H9 (cell line): ENCODE measurements around the gene CSMD2. TPM values are rescaled to one million over a fixed set of nuclear protein-coding genes. Genes with fewer than 3 reads are reported as not detected.

ENCODE experiments used
- DNase-seq: peaks from one replicate; pipeline ENCODE4 v3.0.0-alpha.2; 2017
- H2AFZ ChIP-seq: one replicate; pipeline ENCODE4 v1.6.1; 2013; ENCODE audit warnings: mild to moderate bottlenecking, low read length, control low read depth, moderate library complexity
- H2AK5ac ChIP-seq: 2 replicates; pipeline ENCODE4 v1.6.1; 2013; ENCODE audit warnings: low read length, control low read depth, mixed read lengths; ENCODE audit not compliant: insufficient read length
- H2BK120ac ChIP-seq: one replicate; pipeline ENCODE4 v1.6.1; 2013; ENCODE audit warnings: low read depth, mild to moderate bottlenecking, low read length, control low read depth, inconsistent platforms; ENCODE audit not compliant: poor library complexity, severe bottlenecking
- H2BK12ac ChIP-seq: 2 replicates; pipeline ENCODE4 v1.6.1; 2013; ENCODE audit warnings: low read length, control low read depth, mixed read lengths, low read depth; ENCODE audit not compliant: insufficient read length
- H2BK15ac ChIP-seq: 2 replicates; pipeline ENCODE4 v1.6.1; 2013; ENCODE audit warnings: low read depth, low read length, control low read depth
- H2BK20ac ChIP-seq: one replicate; pipeline ENCODE4 v1.6.1; 2013; ENCODE audit warnings: low read depth, mild to moderate bottlenecking, low read length, control low read depth, inconsistent platforms; ENCODE audit not compliant: poor library complexity, severe bottlenecking
- H2BK5ac ChIP-seq: 2 replicates; pipeline ENCODE4 v1.6.1; 2013; ENCODE audit warnings: low read length, control low read depth, mixed read lengths; ENCODE audit not compliant: insufficient read length
- H3K14ac ChIP-seq: 2 replicates; pipeline ENCODE4 v1.6.1; 2013; ENCODE audit warnings: low read length, control low read depth; ENCODE audit not compliant: insufficient read depth
- H3K18ac ChIP-seq: 2 replicates; pipeline ENCODE4 v1.6.1; 2013; ENCODE audit warnings: low read depth, mild to moderate bottlenecking, mixed read lengths, low read length, control low read depth; ENCODE audit not compliant: insufficient read length
- H3K23ac ChIP-seq: 2 replicates; pipeline ENCODE4 v1.6.1; 2013; ENCODE audit warnings: low read length, control low read depth, mixed read lengths, low read depth; ENCODE audit not compliant: insufficient read length
- H3K23me2 ChIP-seq: 2 replicates; pipeline ENCODE4 v1.6.1; 2013; ENCODE audit warnings: low read depth, mild to moderate bottlenecking, mixed read lengths, low read length, control low read depth; ENCODE audit not compliant: insufficient read length, poor library complexity, severe bottlenecking
- H3K27ac ChIP-seq: 2 replicates; pipeline ENCODE4 v1.5.1; 2013; ENCODE audit warnings: low read length, control low read depth, mixed read lengths, low read depth; ENCODE audit not compliant: insufficient read length
- H3K27me3 ChIP-seq: 2 replicates; pipeline ENCODE4 v1.6.1; 2013; ENCODE audit warnings: low read length, control low read depth, inconsistent platforms; ENCODE audit not compliant: insufficient read depth
- H3K4ac ChIP-seq: 2 replicates; pipeline ENCODE4 v1.6.1; 2013; ENCODE audit warnings: low read depth, mild to moderate bottlenecking, control low read depth, inconsistent platforms, low read length, moderate library complexity
- H3K4me1 ChIP-seq: 2 replicates; pipeline ENCODE4 v1.6.1; 2013; ENCODE audit warnings: low read length, control low read depth, inconsistent platforms; ENCODE audit not compliant: insufficient read depth
- H3K4me2 ChIP-seq: 2 replicates; pipeline ENCODE4 v1.6.1; 2013; ENCODE audit warnings: low read length, control low read depth, mixed read lengths; ENCODE audit not compliant: insufficient read length, insufficient read depth
- H3K56ac ChIP-seq: 2 replicates; pipeline ENCODE4 v1.6.1; 2013; ENCODE audit warnings: low read depth, mild to moderate bottlenecking, mixed read lengths, low read length, control low read depth; ENCODE audit not compliant: insufficient read length
- H3K79me1 ChIP-seq: 2 replicates; pipeline ENCODE4 v1.6.1; 2013; ENCODE audit warnings: low read depth, mild to moderate bottlenecking, moderate library complexity, low read length, control low read depth, inconsistent platforms; ENCODE audit not compliant: insufficient read depth, poor library complexity, severe bottlenecking
- H3K79me2 ChIP-seq: 2 replicates; pipeline ENCODE4 v1.6.1; 2013; ENCODE audit warnings: low read length, control low read depth, inconsistent platforms; ENCODE audit not compliant: insufficient read depth
- H3K9ac ChIP-seq: 2 replicates; pipeline ENCODE4 v1.6.1; 2013; ENCODE audit warnings: low read length, control low read depth, mixed read lengths; ENCODE audit not compliant: insufficient read length; ENCODE audit errors: extremely low read depth
- H3K9me3 ChIP-seq: one replicate; pipeline ENCODE4 v1.6.1; 2013; ENCODE audit warnings: low read depth, low read length, inconsistent platforms; ENCODE audit not compliant: control insufficient read depth
- H3T11ph ChIP-seq: one replicate; pipeline ENCODE4 v1.6.1; 2013; ENCODE audit warnings: mild to moderate bottlenecking, low read length, control low read depth, inconsistent platforms
- H4K20me1 ChIP-seq: one replicate; pipeline ENCODE4 v1.6.1; 2013; ENCODE audit not compliant: control insufficient read depth, insufficient read length, insufficient read depth
- H4K5ac ChIP-seq: 2 replicates; pipeline ENCODE4 v1.6.1; 2013; ENCODE audit warnings: low read depth, mild to moderate bottlenecking, mixed read lengths, low read length, control low read depth; ENCODE audit not compliant: insufficient read length
- H4K8ac ChIP-seq: replicated peaks from 2 replicates; pipeline ENCODE4 v1.6.1; 2013; ENCODE audit warnings: low read length, control low read depth, mixed read lengths, low read depth; ENCODE audit not compliant: insufficient read length
- H4K91ac ChIP-seq: 2 replicates; pipeline ENCODE4 v1.6.1; 2013; ENCODE audit warnings: low read depth, mild to moderate bottlenecking, moderate library complexity, mixed read lengths, low read length, control low read depth; ENCODE audit not compliant: insufficient read length
- H3K27ac Mint-ChIP-seq, 3 experiments: 2 replicates in 2 of 3; 3 replicates in 1 of 3; pipeline ENCODE4 v1.8.0; 2020 to 2021; ENCODE audit warnings: mixed read lengths in 3 of 3, mild to moderate bottlenecking in 1 of 3, moderate library complexity in 1 of 3
- H3K27me3 Mint-ChIP-seq: 2 replicates; pipeline ENCODE4 v1.8.0; 2021; ENCODE audit warnings: low read depth, mild to moderate bottlenecking, moderate library complexity, mixed read lengths
- H3K36me3 Mint-ChIP-seq, 3 experiments: 2 replicates in 2 of 3; 3 replicates in 1 of 3; pipeline ENCODE4 v1.8.0; 2020 to 2021; ENCODE audit warnings: low read depth in 3 of 3, mixed read lengths in 3 of 3; ENCODE audit not compliant: insufficient read depth in 1 of 3
- H3K4me1 Mint-ChIP-seq, 2 experiments: 2 replicates each; pipeline ENCODE4 v1.8.0; 2020; ENCODE audit warnings: mixed read lengths in 2 of 2
- H3K4me3 Mint-ChIP-seq, 2 experiments: 2 replicates in 1 of 2; 3 replicates in 1 of 2; pipeline ENCODE4 v1.8.0; 2020 to 2021; ENCODE audit warnings: mild to moderate bottlenecking in 2 of 2, mixed read lengths in 2 of 2, moderate library complexity in 1 of 2
- H3K9me3 Mint-ChIP-seq, 2 experiments: 2 replicates in 1 of 2; 3 replicates in 1 of 2; pipeline ENCODE4 v1.8.0; 2020; ENCODE audit warnings: mild to moderate bottlenecking in 2 of 2, mixed read lengths in 2 of 2, moderate library complexity in 1 of 2
- CTCF ChIP-seq: fragments of 200-600 bp; sonication (generic); conservative IDR thresholded peaks from 3 replicates; pipeline ENCODE4 v1.8.0; 2021; ENCODE audit warnings: antibody characterized with exemption, mild to moderate bottlenecking
- WGBS: extraction: QIAGEN DNeasy Blood & Tissue Kit; methylation state at CpG from one replicate; pipeline ENCODE4 v1.1.7; 2013; ENCODE audit warnings: missing lambda C conversion rate, low lambda C conversion rate, mixed read lengths; ENCODE audit not compliant: insufficient read length; ENCODE audit errors: extremely low coverage; 5-methylcytosine and 5-hydroxymethylcytosine counted together
- total RNA-seq: library from RNA; stranded (reverse); gene quantifications from 2 replicates; pipeline ENCODE4 v1.2.1, GENCODE V29; 2021

CSMD2 gene
- total RNA-seq, 1 experiment from 2014 or later = 6.4 TPM

GRCh38 chr1:33624991-33625870, 539.8 kb downstream of the CSMD2 start:
- Histone ChIP-seq H3K18ac (no peak overlapping the region), H2AK5ac (no peak overlapping the region), H3K79me2 (no peaks in the 10 kb centered on the region), H4K5ac (no peak overlapping the region), H3K14ac (no peak overlapping the region; the same call in 1 of the 2 replicates), H3T11ph (no peak overlapping the region), H3K23me2 (no peaks in the 10 kb centered on the region), H2AFZ (no peak overlapping the region), H3K9ac (no peak overlapping the region), H2BK15ac (no peak overlapping the region), H2BK12ac (no peak overlapping the region), H3K27ac (no peak overlapping the region), H4K20me1 (no peaks in the 10 kb centered on the region), H3K4ac (no peak overlapping the region), H2BK120ac (no peak overlapping the region), H3K9me3 (no peaks in the 10 kb centered on the region), H4K8ac (no peak overlapping the region), H2BK20ac (no peak overlapping the region), H3K4me1 (no peaks in the 10 kb centered on the region), H3K4me2 (no peak overlapping the region), H2BK5ac (no peak overlapping the region), H3K23ac (no peak overlapping the region), H3K56ac (no peak overlapping the region), H3K79me1 (no peaks in the 10 kb centered on the region), H4K91ac (no peak overlapping the region), H3K27me3 (no peaks in the 10 kb centered on the region)
- peak; percentile 82 for TF ChIP-seq CTCF
- Mint-ChIP-seq H3K4me1 (no peaks in the 10 kb centered on the region), H3K27me3 (no peaks in the 10 kb centered on the region; the same call in 1 of the 2 replicates), H3K4me3 (no peak overlapping the region; a peak in 1 of 5 replicates), H3K27ac (no peak overlapping the region), H3K36me3 (peaks cover 0 to 24% (median 13%) of the 10 kb centered on the region in 3 experiments; a peak in 6 of 7 replicates), H3K9me3 (no peaks in the 10 kb centered on the region)
- WGBS = no CpG with 5 or more reads among the region's 35 CpGs
- peak; percentile 79 for DNase-seq
